HUES48 (cell line): ENCODE results near the gene LRRC26.

Experiments used
- H3K27ac ChIP-seq: one replicate; pipeline ENCODE4 v1.7.0; 2013; ENCODE audit warnings: low read depth, low read length, inconsistent platforms
- H3K27me3 ChIP-seq: 2 replicates; pipeline ENCODE4 v1.6.1; 2013; ENCODE audit warnings: mild to moderate bottlenecking, low read length; ENCODE audit not compliant: control insufficient read depth, insufficient read depth
- H3K36me3 ChIP-seq: 2 replicates; pipeline ENCODE4 v1.6.1; 2013; ENCODE audit warnings: low read length; ENCODE audit not compliant: control insufficient read depth, insufficient read depth
- H3K4me1 ChIP-seq: 2 replicates; pipeline ENCODE4 v1.6.1; 2013; ENCODE audit warnings: mild to moderate bottlenecking, low read length; ENCODE audit not compliant: control insufficient read depth, insufficient read depth
- H3K4me3 ChIP-seq: 2 replicates; pipeline ENCODE4 v1.5.1; 2013; ENCODE audit warnings: mild to moderate bottlenecking, low read depth, low read length
- H3K9ac ChIP-seq: 2 replicates; pipeline ENCODE4 v1.6.1; 2013; ENCODE audit warnings: mild to moderate bottlenecking, low read depth, low read length, moderate library complexity
- H3K9me3 ChIP-seq: 2 replicates; pipeline ENCODE4 v1.6.1; 2013; ENCODE audit warnings: low read length; ENCODE audit not compliant: control insufficient read depth, insufficient read depth

Gene LRRC26

DNA sequence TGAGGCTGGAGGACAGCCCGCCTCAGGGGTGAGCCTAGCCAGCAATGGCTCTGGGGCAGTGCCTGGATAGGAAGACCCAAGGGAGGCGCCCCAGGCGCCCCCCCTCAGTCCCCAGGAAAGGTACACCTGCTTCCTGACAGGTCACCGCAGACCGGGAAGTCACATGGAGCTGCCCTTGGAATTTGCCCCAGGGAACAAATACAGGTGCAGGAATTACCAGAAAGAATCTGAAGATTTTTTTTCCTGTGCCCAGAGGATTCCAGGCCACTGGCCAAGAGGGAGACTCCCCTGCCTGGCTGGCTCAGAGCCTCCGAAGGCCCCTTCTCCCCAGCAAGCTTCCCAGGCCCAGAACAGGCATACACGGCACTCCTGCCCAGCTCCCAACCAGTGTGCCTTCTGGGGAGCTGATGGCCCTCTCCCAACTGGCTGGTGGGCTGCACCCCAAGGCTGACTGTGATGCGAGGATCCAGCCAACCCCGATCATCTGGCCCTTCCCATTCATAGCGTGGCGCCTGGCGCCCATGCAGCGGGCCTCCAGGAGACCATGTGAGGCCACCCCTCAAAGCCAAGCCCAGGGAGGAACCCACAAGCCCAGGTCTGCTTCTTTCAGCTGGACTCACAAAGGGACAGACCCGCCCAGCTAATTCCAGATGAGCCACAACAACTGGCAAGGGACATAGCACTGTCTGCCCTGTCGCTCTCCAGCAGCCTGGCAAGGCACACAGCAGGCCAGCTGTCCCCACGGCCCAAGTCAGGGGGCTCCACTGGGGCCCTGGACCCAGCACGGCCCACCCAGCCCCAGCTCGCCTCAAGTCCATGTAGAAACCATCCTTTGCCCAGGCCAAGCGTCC lies 28.4 kb upstream of the LRRC26 start:
- Histone ChIP-seq H3K4me1 (peaks cover 10% of the 10 kb centered on the region; the same call in 1 of the 2 replicates), H3K9ac (no peak overlapping the region), H3K27me3 (no peaks in the 10 kb centered on the region), H3K4me3 (no peak overlapping the region), H3K36me3 (no peaks in the 10 kb centered on the region), H3K27ac (no peak overlapping the region), H3K9me3 (no peaks in the 10 kb centered on the region)

DNA sequence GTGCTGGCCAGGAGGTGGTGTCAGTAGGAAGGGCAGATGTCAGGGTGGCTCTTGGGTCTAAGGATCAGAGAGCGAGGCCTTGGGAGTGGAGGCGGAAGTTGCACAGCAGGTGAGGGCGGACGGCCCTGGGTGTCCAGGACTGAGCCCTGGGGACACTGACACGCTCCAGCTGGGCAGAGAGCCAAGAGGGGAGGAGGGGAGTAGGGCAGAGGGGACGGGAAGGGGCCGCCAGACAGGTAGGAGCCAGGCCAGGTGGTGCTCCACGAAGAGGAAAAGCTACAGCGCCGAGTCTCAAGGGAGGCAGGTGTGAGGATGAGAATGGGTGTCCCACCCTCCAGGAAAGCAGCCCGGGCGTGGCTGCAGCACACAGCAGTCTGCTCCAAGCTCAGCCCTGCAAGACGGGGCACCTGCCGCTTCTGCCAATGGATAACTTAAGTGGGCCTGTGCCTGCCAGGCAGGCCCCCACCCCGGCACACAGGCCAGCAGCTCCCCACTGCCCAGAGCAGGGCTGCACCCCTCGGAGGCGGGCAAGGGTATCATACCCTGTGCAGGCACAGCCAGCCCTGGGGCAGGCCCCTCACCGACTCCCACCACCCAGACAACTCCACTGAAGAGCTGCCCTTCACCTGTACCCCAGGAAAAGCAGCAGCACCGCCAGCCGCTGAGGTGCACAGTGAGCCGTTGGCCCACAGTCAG lies 25.8 kb upstream of the LRRC26 start:
- no peaks in the 10 kb centered on the region for H3K9me3 ChIP-seq
- peaks cover 13% of the 10 kb centered on the region; the same call in 1 of the 2 replicates for H3K36me3 ChIP-seq
- H3K4me3 ChIP-seq: no peak overlapping the region
- H3K9ac ChIP-seq: no peak overlapping the region
- 0 out of 2 replicates have a peak, but pooled peaks cover 4% of the 10 kb centered on the region for H3K4me1 ChIP-seq
- no peaks in the 10 kb centered on the region for H3K27me3 ChIP-seq
- H3K27ac ChIP-seq: no peak overlapping the region

DNA sequence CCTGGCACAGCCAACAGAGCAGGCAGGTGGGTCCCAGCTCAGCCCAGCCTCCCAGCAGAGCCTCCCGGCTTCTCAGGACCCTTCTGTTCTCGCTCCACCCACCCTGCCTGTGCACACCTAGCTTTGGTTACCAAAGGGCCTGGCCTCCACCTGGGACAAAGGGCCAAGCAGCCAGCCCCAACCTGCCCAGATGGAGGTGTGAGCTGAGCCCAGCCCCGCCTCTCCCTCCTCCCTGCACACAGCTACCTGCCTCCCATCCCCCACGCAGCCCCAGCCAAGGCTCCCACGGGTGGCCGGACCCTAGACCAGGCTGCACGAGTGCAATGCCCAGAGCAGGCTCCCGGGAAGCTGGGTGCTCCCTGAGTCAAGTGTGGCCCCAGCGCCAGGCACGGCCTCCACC lies 25.1 kb upstream of the LRRC26 start:
- no peak overlapping the region for H3K4me3 ChIP-seq
- no peak overlapping the region for H3K9ac ChIP-seq
- H3K9me3 ChIP-seq: no peaks in the 10 kb centered on the region
- H3K27me3 ChIP-seq: no peaks in the 10 kb centered on the region
- H3K4me1 ChIP-seq: 0 out of 2 replicates have a peak, but pooled peaks cover 4% of the 10 kb centered on the region
- peaks cover 18% of the 10 kb centered on the region; the same call in 1 of the 2 replicates for H3K36me3 ChIP-seq
- H3K27ac ChIP-seq: no peak overlapping the region

DNA sequence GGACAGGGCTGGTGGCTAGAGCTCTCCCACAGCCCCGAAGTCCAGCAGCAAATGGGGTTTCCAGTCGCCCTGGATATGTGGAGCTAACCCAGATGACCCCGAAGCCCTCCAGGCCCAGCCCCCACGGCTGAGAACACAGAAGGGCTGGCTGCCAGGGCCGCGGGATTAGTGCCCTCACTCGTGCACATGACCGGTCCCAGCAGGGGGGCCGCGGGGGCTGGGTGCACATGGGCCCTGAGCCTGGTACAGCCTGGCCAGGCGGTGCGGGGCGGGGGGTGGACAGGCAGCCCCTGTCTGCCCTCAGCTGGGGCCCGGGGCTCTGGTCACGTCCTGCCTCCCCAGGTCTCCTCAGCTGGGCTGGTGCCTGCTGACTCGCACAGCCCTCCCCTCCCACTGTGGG lies 24.5 kb upstream of the LRRC26 start:
- Histone ChIP-seq H3K27me3 (no peaks in the 10 kb centered on the region), H3K36me3 (peaks cover 20% of the 10 kb centered on the region; the same call in 1 of the 2 replicates), H3K4me1 (0 out of 2 replicates have a peak, but pooled peaks cover 4% of the 10 kb centered on the region), H3K9me3 (no peaks in the 10 kb centered on the region), H3K9ac (no peak overlapping the region), H3K4me3 (no peak overlapping the region), H3K27ac (no peak overlapping the region)

DNA sequence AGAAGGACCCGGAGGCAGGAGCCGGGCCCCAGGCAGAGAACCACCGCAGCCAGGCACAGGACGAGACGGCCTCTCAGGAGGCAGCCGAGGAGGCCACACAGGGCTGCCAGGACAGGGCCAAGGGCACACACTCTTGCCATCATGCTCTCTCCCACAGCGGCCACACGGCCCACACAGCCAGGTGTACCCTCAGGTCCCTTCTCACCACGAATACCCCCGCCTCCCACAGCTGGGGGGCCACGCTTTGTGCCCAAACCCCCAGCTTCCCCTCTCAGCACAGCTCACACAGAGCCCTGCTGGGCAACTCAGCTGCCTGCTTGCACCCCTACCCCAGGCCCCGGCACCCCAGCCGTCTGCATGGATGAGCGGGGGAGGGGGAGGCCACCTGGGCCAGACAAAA lies 23.9 kb upstream of the LRRC26 start:
- Histone ChIP-seq H3K4me1 (0 out of 2 replicates have a peak, but pooled peaks cover 4% of the 10 kb centered on the region), H3K27ac (no peak overlapping the region), H3K9ac (no peak overlapping the region), H3K4me3 (no peak overlapping the region), H3K36me3 (peaks cover 20% of the 10 kb centered on the region; the same call in 1 of the 2 replicates), H3K9me3 (no peaks in the 10 kb centered on the region), H3K27me3 (no peaks in the 10 kb centered on the region)

DNA sequence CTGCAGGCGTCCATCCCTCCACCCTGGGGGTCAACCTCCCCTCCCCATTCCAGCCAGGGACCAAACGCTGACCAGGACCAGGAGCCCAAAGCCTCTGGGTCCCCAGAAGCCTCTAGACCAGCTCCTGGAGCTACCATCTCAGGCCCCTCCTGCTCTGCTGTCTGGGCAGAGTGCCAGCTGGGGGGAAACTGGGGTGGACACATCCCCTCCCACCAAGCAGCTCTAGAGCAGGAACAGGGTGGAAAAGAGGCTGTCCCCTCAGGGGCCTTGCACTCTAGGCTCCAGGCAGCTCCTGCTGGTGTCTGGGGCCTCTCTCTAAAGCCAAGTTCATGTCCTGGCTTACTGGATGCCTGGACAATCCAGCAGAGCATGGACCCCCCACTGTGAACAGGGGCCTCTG lies 23.0 kb upstream of the LRRC26 start:
- H3K27ac ChIP-seq: no peak overlapping the region
- H3K36me3 ChIP-seq: peaks cover 20% of the 10 kb centered on the region; the same call in 1 of the 2 replicates
- no peak overlapping the region for H3K9ac ChIP-seq
- no peak overlapping the region for H3K4me3 ChIP-seq
- H3K4me1 ChIP-seq: 0 out of 2 replicates have a peak, but pooled peaks cover 4% of the 10 kb centered on the region
- H3K27me3 ChIP-seq: no peaks in the 10 kb centered on the region
- no peaks in the 10 kb centered on the region for H3K9me3 ChIP-seq

DNA sequence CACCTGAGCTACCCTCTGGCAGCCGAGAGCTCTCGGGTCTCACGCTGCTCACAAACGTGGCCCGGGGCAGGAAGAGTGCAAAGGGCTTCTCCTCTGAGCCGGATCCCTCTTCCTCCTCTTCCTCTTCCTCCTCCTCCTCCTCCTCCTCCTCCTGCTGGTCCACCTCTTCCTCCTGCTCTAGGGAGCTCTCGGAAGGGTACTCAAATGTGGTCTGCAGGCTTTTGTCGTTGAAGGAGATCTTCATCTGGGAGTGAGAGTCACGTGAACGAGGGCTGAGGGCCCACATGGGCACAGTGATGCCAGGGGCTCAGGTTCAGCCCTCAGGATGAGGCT lies 22.6 kb upstream of the LRRC26 start:
- Histone ChIP-seq H3K27ac (no peak overlapping the region), H3K27me3 (no peaks in the 10 kb centered on the region), H3K4me1 (0 out of 2 replicates have a peak, but pooled peaks cover 4% of the 10 kb centered on the region), H3K9ac (no peak overlapping the region), H3K9me3 (no peaks in the 10 kb centered on the region), H3K36me3 (peaks cover 20% of the 10 kb centered on the region; the same call in 1 of the 2 replicates), H3K4me3 (no peak overlapping the region)

DNA sequence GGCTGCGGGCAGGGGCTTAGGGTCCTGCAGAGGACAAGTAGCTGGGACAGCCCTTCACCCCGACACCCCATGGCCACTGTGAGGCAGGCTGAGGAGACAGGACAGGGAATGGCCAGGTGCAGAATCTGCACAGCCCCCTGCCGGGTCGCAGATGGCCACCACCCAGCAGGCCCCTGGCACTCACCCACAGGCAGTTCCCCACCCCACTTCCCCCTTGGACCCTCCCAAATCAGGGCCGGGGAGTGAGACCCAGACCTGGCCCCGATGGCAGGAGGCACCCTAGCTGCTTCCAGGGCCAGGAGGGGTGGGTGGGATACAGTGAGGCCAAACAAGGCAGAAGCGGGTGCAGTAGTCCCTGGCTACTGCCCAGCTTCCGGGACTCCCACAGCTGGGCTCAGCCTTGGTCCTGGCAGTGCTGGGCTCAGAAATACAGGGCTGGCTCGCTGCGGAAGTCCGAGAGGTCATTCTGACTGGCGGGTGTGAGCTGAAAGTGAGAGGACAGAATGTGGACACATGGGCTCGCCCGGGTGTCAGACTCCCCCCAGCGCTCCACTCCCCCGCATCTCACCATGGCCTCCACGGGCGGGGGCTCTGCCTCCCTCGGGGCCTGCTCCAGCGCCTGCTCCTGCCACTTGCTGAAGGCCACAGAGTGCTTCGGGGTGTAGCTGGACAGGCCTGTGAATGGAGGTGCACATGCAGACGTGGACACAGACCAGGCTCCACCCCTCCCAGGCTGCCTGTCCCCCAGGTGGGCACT lies 22.0 kb upstream of the LRRC26 start:
- Histone ChIP-seq H3K27ac (no peak overlapping the region), H3K9me3 (no peaks in the 10 kb centered on the region), H3K4me3 (no peak overlapping the region), H3K9ac (no peak overlapping the region), H3K4me1 (0 out of 2 replicates have a peak, but pooled peaks cover 4% of the 10 kb centered on the region), H3K36me3 (peaks cover 25% of the 10 kb centered on the region; the same call in 1 of the 2 replicates), H3K27me3 (no peaks in the 10 kb centered on the region)

DNA sequence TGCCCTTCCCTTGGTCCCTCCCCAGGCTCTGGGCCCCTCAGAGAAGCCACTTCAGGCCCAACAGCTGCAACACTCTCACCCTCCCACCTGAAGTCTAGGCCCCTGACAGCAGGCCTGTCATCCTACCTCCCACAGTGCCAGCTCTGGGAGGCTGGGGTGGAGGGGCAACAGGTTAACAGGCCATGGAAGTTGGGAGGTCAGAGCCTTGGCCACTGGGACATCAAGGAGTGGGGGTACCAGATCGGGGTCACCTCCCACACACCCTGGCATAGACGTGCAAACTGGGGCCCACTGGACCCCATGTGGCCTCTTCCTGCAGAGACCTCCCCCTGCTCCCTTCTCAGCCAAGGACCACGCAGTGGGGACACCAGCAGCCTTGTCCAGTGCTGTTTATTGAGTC lies 21.4 kb upstream of the LRRC26 start:
- Histone ChIP-seq H3K27ac (no peak overlapping the region), H3K27me3 (no peaks in the 10 kb centered on the region), H3K9me3 (no peaks in the 10 kb centered on the region), H3K36me3 (peaks cover 31% of the 10 kb centered on the region; the same call in 1 of the 2 replicates), H3K4me1 (0 out of 2 replicates have a peak, but pooled peaks cover 4% of the 10 kb centered on the region), H3K4me3 (no peak overlapping the region), H3K9ac (no peak overlapping the region)

DNA sequence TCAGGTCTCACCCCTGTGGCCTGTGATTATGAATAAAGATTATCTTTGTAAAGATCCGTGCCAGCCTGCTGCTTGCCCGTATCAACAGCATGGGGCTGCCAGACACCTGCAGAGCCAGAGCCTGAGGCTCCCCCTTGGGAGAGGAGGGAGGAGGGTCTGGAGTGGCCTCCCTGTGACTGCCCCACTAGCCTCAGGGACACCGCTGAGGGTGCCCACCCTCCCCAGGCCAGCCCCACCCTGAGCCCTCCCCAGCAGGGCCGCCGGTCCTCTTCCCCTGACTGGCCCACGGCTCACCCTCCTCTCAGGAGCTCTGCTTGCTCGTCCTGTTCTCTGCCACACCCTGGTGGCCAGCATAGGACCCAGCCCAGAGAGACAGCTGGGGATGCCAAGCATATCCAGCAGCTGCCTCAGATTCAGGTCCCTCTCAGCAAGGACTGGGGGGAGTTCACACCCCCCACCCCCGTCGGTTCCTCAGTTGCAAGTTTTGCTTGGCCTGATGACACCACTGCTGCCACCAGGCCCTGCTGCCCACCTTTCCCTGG lies 20.5 kb upstream of the LRRC26 start:
- H3K36me3 ChIP-seq: peaks cover 40% of the 10 kb centered on the region; the same call in 1 of the 2 replicates
- H3K27me3 ChIP-seq: no peaks in the 10 kb centered on the region
- no peak overlapping the region for H3K4me3 ChIP-seq
- no peak overlapping the region for H3K9ac ChIP-seq
- H3K27ac ChIP-seq: no peak overlapping the region
- 0 out of 2 replicates have a peak, but pooled peaks cover 4% of the 10 kb centered on the region for H3K4me1 ChIP-seq
- H3K9me3 ChIP-seq: no peaks in the 10 kb centered on the region
